ENCODE results near the gene NDUFA9.
A peak's percentile ranks its signal among the peaks of the same experiment; 100 is the strongest.

NDUFA9 gene

DNA sequence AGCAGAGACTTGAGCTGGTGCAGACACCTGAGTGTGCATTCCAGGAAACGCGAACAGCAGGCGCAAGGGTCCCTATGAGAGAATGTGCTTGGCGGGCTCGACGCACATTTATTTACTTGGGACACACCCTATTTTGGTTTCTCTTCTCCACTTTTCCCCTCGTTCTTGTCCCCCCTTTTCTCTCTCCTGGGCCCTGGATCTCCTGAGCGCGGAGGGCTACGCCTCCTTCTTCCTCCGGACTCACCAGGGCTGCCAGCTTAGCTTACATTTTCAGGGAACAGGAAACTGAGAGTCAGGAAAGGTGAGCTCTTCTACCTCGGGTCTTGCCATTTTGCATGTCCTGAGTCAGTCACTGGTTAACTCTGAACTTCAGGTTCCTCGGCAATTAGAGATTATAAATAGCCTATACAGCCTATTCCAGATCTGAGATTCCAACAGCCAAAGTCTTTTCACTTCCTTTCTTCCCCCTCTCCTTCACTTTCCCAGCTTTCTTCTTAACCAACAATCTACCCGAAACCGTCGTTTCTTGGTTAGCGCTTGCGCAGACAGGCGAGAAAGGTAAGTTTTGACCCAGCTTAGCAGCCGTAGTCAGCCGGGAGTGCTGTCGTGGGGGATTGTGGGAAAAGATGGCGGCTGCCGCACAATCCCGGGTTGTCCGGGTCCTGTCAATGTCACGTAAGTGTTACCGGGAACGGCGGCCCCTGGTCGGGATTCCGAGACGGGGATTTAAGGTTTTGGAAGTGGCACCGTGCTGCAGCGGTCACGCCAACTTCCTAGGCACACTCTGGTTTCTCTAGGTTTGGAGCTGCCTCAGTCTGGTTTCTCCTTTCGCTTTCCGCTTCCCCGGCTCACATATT, at the start of gene NDUFA9, which contains the start of gene AKAP3:
Gene NDUFA9 (plus strand): TSS at position 614 of the 857 bp plus-strand sequence. CDS start 13 bp downstream, at position 627.
Gene AKAP3 (minus strand): TSS at position 551 of the 857 bp plus-strand sequence. CDS start 10,855 bp downstream, outside the sequence.
- peak; percentile 79 for DNase-seq (ENCODE audit: low spot score)

DNA sequence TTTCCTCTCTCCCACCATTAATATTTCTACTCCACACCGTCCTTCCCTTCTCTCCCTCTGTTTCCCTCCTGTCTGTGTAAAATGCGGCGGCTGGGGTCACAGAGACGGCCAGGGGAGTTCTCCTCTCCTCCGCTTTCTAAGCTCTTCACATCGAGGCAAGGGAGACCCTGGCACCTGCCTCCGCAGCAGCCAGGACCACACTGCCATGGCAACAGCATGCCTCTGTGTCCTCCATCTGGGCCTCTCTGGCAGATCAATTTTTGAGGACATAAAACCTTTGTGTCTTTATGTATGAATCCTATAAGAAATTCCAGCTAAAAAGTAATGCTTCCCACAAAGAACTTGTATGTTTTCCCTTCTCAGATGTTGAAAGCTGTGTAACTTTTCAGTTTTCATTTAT, 45.5 kb upstream of the NDUFA9 start:
- no peak for DNase-seq (ENCODE audit: low spot score)

DNA sequence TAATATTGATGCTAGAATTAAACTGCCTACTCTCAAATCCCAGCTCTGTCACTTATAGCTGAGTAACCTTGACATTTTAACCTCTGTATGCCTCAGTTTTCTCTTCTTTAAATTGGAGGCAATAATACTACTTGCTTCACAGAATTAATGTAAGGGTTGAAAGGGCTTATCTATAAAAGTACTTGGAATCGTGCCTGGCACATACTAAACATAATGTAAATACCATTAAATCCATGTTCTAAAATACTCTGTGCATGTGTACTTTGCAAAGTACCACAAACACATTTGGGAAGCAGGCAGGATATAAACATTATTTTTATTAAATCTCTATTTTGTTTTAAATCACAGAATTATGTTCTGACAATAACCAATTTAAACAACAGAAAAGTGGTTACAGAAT, 45.0 kb upstream of the NDUFA9 start:
- DNase-seq (ENCODE audit: low spot score): no peak

DNA sequence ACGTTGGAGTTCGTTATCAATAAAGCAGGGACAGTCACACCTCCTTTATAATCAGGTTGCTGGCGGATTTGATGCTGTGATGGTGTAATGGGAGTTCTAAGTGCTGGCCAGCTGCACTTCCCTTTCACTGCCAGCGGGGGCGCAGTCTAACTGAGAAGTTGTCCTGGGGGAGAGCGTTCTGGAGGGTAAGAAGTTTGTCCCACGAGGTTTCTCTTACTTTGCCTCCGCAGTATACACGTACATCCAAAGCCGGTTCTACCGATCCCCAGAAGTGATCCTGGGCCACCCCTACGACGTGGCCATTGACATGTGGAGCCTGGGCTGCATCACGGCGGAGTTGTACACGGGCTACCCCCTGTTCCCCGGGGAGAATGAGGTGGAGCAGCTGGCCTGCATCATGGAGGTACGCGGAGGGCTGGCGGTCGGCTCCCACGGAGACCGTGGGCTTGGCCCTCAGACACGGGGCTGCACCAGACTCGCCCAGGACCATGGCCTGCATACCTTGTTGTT, 44.2 kb upstream of the NDUFA9 start:
- DNase-seq (ENCODE audit: low spot score): peak; percentile 73

DNA sequence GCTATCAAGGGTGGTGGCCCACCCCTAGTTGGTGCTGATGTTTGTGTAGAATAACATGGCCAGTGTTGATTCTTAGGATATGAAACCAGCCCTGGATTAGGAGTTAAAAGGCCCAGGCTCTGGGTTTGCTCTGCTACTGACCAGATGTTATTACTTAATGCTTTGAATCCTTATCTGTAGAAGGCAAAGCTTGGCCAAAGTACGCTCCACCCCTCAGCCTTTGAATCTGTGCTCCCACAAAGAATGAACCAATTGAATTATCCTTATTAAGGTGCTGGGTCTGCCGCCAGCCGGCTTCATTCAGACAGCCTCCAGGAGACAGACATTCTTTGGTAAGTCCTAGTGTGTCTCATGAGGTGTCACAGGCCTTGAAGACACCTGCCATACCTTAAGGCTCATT, 41.9 kb upstream of the NDUFA9 start:
- no peak for DNase-seq (ENCODE audit: low spot score)

DNA sequence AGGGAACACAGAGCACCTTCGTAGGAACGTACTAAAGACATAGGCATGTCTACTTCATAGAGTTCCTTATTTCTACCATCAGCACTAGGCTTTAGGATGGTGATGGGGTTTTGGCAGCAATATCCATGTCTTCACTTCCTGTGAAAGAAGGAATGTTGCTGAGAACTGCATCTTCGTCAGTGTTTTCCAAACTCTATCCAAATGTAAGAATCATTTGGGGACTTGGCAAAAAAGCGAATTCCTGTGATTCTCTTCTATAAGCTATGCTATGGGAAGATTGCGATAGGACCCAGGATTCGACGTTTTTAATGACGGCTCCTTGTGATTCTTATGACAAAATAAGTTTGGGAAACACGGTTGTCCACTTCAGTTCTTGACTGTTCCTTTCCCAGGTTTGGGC, 39.8 kb upstream of the NDUFA9 start:
- DNase-seq (ENCODE audit: low spot score): no peak

DNA sequence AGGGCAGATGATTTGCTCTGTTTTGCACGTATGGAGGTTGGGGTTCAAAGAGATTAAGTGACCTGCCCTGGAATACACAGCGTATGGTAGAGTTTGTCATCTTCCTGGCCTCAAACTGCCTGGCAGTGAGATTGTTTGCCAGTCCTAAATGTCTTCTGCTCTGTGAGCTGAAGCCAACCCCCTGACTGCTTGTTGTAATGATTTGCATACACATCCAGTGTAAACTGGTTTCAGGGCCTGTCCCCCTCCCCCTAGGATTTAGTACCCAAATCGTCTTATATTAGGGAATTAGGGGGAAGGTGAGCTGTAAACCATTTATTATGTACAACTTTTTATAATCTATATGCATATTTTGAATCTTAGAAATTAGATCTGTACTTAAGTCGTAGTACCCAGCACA, 38.4 kb upstream of the NDUFA9 start:
- no peak for DNase-seq (ENCODE audit: low spot score)

DNA sequence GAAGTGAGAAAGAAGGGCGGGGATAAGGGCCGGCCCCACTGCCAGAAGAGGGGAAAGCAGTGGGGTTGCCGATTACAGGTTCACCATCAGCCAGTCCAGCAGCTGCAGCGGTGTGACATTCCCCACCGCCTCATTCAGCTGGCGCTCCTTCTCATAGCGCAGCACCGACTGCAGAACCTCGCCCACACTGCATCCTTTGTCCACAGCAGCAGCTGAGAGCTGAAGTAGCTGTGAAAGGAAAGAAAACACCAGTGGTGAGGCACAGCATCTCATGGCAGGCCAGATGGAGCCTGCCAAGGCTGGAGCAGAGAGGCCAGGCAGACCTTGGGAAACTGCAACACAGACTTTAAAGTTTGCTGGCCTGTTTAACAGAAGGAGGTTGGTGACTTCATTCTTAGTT, 33.2 kb upstream of the NDUFA9 start:
- DNase-seq (ENCODE audit: low spot score): no peak

DNA sequence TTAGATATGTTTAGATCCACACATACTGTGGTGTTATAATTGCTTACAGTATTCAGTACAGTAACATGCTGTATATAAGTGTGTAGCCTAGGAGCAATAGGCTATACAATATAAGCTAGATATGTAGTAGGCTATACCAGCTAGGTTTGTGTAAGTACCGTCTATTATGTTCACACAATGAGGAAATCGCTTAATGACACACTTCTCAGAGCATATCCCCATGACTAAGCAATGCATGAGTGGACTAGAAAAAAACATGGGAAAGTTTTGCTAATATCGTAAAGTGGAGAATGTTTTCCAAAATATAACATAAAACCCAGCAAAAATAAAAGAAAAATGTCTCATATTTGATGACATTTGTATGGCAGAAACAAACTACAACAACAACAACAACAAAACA, 27.4 kb upstream of the NDUFA9 start:
- DNase-seq (ENCODE audit: low spot score): no peak

DNA sequence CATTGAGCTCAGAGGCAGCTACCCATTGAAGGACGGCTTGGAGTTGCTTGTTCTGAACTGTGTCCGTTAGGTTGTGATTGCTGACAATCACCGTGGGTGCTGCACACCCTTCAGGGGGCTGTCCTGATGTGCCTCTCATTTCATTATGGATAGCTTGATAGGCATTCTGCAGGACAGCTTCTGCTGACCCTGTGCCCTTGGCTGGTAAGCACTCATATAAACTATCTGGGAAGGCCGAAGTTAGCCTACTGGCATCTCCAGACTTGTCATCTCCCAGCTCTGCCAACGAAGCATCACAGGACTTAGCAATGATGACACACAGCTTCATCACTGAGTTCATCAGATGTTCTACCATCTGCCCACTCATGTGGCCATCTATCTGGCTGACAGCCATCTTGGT, 22.4 kb upstream of the NDUFA9 start:
- DNase-seq (ENCODE audit: low spot score): no peak

DNA sequence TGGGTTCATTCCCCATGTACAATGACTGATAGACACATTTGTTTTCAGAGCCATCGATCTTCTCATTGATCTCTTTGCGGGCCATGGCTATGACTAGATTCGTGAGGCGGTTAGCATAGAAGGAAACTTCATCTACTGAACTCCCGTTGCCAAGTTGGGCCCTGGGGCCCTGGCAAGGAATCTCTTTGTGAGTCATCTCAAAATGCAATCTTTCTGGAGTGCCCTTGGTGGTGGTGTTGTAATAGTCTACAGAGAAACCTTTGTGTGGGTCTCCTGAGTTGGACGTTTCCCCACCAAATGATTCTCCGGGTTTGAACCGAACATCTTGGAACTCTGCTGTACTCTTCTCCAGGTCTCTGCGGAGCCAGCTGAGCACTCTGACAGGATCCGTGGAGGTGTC, 20.5 kb upstream of the NDUFA9 start:
- peak; percentile 71 for DNase-seq (ENCODE audit: low spot score)

DNA sequence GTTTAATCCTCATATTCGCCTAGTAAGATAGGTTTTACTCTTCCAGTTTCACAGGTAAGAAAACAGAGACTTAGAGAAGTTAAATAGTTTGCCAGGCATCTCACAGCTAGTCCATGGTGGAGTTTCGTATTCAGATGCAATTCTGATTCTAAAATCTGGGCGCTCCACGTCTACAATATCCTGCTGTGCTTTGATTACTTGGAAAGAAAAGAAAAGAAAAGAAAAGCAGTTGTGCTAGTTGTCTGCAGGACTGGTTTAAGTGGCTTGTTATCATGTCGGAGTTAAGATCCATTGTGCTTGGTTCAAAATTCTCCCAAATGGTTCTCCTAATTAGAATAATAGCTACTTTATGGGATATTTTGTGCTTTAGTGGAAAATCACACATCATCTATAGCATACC, 18.7 kb upstream of the NDUFA9 start:
- DNase-seq (ENCODE audit: low spot score): no peak

DNA sequence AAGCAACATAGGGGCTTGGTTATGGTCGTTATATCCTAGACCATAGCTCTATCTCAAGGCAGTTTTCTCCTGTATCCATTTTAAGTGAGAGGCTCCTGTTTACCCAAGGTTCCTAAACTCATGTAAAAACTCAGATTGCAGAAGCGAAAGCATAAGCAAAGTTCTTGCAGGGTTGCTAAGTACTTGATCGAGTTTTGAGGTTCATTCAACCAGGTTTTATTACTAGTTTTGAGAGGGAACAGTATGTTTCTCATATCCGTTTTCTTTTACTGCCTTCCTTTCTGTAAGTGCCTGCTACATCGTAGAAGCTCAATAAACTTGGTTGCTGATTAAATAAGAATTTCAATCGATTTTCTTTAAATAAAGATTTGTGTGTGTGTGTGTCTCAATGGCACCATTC, 5.2 kb upstream of the NDUFA9 start:
- no peak for DNase-seq (ENCODE audit: low spot score)

DNA sequence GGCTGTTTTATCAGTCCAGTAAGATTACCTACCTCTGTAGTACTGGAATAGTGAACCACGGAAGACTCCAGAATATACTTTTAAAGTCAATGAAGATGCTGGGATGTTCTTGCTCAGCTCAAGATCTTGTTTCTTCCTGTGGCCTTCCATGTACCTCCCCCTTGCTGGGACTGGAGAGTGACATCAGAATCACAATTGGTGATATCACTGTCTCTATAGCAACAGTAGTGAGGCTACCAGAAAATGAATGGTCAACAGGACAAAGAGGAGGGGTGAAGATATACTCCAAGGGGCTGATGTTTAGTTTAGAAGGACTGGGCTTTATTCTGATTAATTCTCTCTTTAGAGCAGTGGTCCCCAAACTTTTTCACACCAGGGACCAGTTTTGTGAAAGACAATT, 3.9 kb upstream of the NDUFA9 start:
- no peak for DNase-seq (ENCODE audit: low spot score)

DNA sequence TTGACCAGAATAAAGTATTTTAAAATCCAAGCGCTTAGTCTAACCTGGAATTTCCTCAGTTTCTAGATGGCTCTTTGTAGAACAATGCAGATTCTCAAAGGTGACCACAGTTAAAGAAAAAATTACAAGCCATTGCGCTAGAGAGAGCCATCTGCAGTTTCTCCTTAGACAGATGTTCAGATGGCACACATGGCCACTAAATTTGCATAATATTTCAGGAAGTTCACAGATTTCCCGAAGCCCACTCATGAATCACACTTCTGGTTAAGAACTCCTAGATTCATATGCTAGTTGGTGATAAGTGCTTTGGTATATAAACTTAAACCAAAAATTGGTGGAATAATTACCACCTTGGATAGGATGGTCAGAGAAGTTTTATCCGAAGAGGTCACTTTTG, 812 bp upstream of the NDUFA9 start:
- no peak for DNase-seq (ENCODE audit: low spot score)

DNA sequence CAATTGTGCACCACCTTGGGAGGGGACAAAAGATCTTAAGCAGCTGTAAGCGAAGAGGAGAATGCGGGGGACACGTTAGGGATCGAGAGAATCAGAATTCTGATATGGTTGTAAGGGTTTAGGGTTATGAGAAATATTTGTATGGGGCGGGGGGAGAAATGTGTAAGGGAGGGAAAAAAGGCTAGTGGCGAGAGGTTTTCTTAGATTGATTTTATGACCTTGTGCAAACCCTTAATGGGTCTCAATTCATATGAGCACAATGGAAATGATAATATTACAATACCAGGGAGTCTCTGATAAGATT, 396 bp downstream of the NDUFA9 start:
- DNase-seq (ENCODE audit: low spot score): no peak

DNA sequence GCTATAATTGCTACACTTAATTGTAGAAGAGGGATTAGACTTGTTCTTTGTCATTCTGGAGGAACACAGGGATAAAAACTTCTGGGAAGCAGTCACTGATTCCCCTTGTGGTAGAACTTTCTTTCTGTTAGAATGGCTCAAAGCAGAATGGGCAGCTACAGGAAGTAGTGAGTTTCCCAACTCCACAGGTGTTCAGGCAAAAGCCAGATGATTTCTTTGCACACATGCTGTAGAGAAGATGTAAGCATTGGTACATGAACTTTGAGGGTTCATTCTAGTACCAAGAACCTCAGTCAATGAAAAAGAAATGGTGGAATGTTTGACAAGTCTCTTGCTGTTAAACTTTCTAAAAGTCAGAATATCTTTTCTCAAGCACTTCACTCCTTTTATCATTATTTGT, 4.3 kb downstream of the NDUFA9 start:
- no peak for DNase-seq (ENCODE audit: low spot score)

DNA sequence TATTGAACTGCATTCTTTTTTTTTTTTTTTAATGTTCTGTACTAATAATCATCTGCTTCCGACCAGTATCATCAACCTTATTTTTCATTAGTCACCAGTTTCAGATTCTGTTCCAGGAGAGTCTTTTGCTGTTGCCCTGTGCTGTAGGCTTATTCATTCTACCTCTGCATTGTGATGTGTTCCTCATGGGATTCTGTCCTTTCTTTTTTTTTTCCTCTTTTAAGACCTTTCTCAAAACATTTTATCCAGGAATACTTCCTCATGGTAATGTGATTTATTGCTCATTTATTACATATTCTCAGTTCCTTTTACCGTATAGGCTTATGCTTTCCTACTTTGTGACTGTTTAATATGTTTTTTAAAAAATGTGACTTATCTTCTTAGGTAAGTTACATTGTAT, 4.8 kb downstream of the NDUFA9 start:
- no peak for DNase-seq (ENCODE audit: low spot score)

DNA sequence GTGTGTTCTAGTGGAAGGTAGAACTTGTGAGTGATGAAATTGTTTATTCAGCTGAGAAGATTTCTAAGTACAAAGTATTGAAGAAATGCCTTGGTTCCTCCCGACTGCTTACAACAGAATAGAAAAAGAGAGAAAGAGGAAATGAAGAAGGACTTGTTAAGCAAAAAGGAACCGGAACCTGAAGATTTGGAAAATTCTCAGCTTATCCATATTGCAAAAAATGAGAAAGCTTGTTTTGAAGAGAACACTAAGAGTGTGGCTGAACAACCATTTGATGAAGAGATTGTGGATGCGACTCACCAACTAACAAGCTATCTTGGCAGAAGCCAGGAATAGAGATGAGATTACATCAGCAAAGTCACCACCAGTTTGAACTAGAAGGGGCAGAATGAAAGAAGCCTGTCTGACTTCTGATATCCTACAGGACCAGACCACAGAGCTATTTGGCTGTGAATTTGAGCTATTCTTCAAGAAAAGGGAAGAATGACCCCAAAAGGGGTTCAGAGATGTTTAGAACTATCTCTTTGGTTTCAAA, 15.1 kb downstream of the NDUFA9 start:
- no peak for DNase-seq (ENCODE audit: low spot score)

DNA sequence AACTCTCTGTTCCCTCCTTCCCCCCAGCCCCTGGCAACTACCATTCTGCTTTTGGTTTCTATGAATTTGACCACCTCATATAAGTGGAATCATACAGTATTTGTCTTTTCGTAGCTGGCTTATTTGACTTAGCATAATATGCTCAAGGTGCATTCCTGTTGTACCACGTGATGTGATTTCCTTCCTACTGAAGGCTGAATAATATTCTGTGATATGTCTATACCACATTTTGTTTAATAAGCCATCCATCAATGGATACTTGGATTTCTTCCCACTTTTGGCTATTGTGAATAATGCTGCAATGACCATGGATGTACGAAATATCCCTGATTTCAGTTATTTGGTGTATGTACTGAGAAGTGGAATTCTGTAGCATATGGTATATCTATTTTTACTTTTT, 16.3 kb downstream of the NDUFA9 start:
- no peak for DNase-seq (ENCODE audit: low spot score)

DNA sequence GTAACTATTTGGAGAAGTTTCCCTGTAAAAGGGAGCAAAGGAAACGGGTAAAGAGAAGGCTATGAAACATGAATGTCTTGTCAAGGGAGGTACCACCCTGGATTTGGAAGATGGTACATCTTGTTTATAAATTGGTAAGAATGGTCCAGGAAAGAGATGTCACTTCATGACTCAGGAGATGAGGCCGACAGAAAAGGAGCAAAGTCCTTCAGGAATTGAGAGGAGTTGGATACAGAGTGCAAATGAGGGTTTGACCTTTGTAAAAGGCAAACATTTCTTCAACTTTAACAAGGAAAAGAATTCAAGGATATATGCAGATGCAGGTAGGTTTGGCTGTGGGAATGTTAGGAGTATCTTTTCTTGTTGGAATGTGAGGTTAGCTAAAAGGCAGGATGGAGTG, 30.8 kb downstream of the NDUFA9 start:
- no peak for DNase-seq (ENCODE audit: low spot score)

DNA sequence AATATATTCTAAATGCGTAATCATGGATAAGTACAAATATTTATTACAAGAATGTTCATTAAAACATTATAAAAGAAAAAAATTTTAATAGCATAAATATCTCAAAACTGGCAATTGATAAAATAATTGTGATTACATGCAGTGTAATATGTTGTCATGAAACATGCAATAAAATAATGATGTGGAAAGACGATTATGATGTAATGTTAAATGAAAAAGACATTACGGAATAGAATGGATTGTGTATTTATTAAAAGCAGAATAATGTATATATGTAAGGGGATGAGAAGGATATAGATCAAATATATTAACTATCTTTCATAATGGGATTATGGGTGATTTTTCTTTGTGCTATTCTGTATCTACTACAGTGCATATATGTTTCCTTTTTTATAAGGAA, 32.8 kb downstream of the NDUFA9 start:
- DNase-seq (ENCODE audit: low spot score): no peak

DNA sequence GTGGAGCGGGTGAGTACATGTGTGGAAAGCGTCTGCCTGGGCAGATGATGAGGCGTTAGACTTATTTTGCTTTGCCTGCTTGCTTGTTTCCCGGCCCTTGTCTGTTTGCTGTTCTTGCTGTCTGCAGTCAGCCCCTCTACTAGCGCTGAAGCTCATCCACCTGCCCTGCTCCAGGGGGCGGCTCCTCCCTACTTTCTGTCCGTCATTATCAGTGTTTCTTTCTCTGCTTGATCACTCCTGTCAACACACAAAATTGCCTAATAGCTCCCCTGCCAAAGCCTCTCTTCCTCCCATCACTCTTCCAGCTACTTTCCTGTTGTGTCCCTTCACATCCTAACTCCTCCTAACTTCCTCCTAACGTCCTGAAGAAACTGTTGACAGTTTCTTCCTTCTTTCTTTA, 36.4 kb downstream of the NDUFA9 start:
- no peak for DNase-seq (ENCODE audit: low spot score)

DNA sequence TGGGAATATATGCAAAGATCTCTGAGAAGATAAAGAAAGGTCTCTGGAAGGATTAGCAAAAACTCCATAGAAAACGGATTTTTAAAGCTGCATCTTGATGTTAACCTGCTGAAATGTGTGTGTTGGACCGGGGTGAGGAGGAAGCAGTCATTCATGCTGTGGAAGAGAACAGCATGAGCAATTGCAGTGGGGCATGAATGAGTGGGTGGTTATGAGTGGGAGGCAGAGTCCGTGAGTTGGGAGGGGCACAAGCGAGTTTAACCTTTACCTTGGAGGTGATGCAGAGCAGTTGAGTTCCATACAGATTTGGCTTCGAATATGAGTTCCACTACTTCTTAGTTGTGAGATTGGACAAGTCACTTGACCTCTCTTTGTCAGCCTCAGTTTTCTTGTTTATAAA, 41.8 kb downstream of the NDUFA9 start:
- DNase-seq (ENCODE audit: low spot score): no peak
